Endothelial cell of hepatic sinusoid (primary cell): Measurements from ENCODE around the gene FLRT1.
"Not testable (repeated sequence)": the region's sequence is repeated elsewhere in the genome, so short reads cannot be mapped to it uniquely, and the experiment has no call there.

Source experiments
- in situ Hi-C: cut with HindIII; loops from 2 replicates; pipeline ENCODE4 v1.10.0; 2017; ENCODE audit warnings: low sequenced_read_pairs

The FLRT1 gene

GRCh38 chr11:64042301-64042700 lies 6.6 kb downstream of the FLRT1 start:
- in situ Hi-C loops, result no loop called here

GRCh38 chr11:64043545-64043944 lies 7.8 kb downstream of the FLRT1 start:
- in situ Hi-C loops, result no loop called here

GRCh38 chr11:64044730-64045393 lies 9.1 kb downstream of the FLRT1 start:
- in situ Hi-C loops, result no loop called here

- in situ Hi-C loops, result no loop called here
Observed at GRCh38 chr11:64045700-64046099, 10.0 kb downstream of the FLRT1 start.

- in situ Hi-C loops, result not testable (repeated sequence)
Observed at GRCh38 chr11:64047373-64047772, 11.6 kb downstream of the FLRT1 start.

- in situ Hi-C loops, result no loop called here
Observed at GRCh38 chr11:64048042-64048854, 12.5 kb downstream of the FLRT1 start.

GRCh38 chr11:64049509-64049908 lies 13.8 kb downstream of the FLRT1 start:
- in situ Hi-C loops, result no loop called here

- in situ Hi-C loops, result no loop called here
Observed at GRCh38 chr11:64051297-64051696, 15.6 kb downstream of the FLRT1 start.

GRCh38 chr11:64052436-64052835 lies 16.7 kb downstream of the FLRT1 start:
- in situ Hi-C loops, result no loop called here

- in situ Hi-C loops, result no loop called here
Observed at GRCh38 chr11:64052938-64053622, 17.3 kb downstream of the FLRT1 start.

- in situ Hi-C loops, result no loop called here
Observed at GRCh38 chr11:64053699-64054098, 18.0 kb downstream of the FLRT1 start.

- in situ Hi-C loops, result no loop called here
Observed at GRCh38 chr11:64055077-64055476, 19.3 kb downstream of the FLRT1 start.

GRCh38 chr11:64056213-64056785 lies 20.6 kb downstream of the FLRT1 start:
- in situ Hi-C loops, result no loop called here

- in situ Hi-C loops, result no loop called here
Observed at GRCh38 chr11:64056861-64057260, 21.1 kb downstream of the FLRT1 start.

- in situ Hi-C loops, result no loop called here
Observed at GRCh38 chr11:64057890-64058289, 22.2 kb downstream of the FLRT1 start.

GRCh38 chr11:64058494-64058893 lies 22.8 kb downstream of the FLRT1 start:
- in situ Hi-C loops, result no loop called here

GRCh38 chr11:64059339-64060140 lies 23.8 kb downstream of the FLRT1 start:
- in situ Hi-C loops, result no loop called here

- in situ Hi-C loops, result no loop called here
Observed at GRCh38 chr11:64060263-64060860, 24.6 kb downstream of the FLRT1 start.

GRCh38 chr11:64060861-64061444 lies 25.2 kb downstream of the FLRT1 start:
- in situ Hi-C loops, result no loop called here
